Measurements from ENCODE around the gene TAS2R1.

Gene TAS2R1

GRCh38 chr5:9608093-9608492 is 22.1 kb downstream of the TAS2R1 start:
- H3K9me2 ChIP-seq (replicated peaks; ENCODE audit: low read depth, low read length) = no peaks in the 10 kb centered on the region
- no peaks in the 10 kb centered on the region for H4K20me1 ChIP-seq (ENCODE audit: insufficient read depth, low read length, poor library complexity, severe bottlenecking)
- TF ChIP-seq EZH2phosphoT487 (IDR thresholded peaks at IDR 0.05; ENCODE audit: borderline replicate concordance) = no peak
- TF ChIP-seq, protein P1, sequence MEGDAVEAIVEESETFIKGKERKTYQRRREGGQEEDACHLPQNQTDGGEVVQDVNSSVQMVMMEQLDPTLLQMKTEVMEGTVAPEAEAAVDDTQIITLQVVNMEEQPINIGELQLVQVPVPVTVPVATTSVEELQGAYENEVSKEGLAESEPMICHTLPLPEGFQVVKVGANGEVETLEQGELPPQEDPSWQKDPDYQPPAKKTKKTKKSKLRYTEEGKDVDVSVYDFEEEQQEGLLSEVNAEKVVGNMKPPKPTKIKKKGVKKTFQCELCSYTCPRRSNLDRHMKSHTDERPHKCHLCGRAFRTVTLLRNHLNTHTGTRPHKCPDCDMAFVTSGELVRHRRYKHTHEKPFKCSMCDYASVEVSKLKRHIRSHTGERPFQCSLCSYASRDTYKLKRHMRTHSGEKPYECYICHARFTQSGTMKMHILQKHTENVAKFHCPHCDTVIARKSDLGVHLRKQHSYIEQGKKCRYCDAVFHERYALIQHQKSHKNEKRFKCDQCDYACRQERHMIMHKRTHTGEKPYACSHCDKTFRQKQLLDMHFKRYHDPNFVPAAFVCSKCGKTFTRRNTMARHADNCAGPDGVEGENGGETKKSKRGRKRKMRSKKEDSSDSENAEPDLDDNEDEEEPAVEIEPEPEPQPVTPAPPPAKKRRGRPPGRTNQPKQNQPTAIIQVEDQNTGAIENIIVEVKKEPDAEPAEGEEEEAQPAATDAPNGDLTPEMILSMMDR (conservative IDR thresholded peaks at IDR 0.05; ENCODE audit: low read length) = no peak
- no peaks in the 10 kb centered on the region for H3K79me2 ChIP-seq (ENCODE audit: insufficient read depth, low read length)
- H3K4me2 ChIP-seq (ENCODE audit: low read depth, low read length, poor library complexity, severe bottlenecking) = no peak overlapping the region
- no peaks in the 10 kb centered on the region for H3K27me3 ChIP-seq (ENCODE audit: insufficient read depth, low read length, poor library complexity, severe bottlenecking)
- no peaks in the 10 kb centered on the region for H3K4me1 ChIP-seq (ENCODE audit: insufficient read depth, low read length, poor library complexity, severe bottlenecking)
- no peak overlapping the region for H3K4me3 ChIP-seq (ENCODE audit: low read length, poor library complexity, severe bottlenecking)
- no peaks in the 10 kb centered on the region for H3K36me3 ChIP-seq (ENCODE audit: insufficient read depth, low read length)
- H3K9me3 ChIP-seq (ENCODE audit: insufficient read depth, low read depth, low read length) = no peaks in the 10 kb centered on the region
- no peaks in the 10 kb centered on the region for H3F3A ChIP-seq (ENCODE audit: low read depth)
- no peak overlapping the region for H3K9ac ChIP-seq (ENCODE audit: low read depth, low read length, poor library complexity, severe bottlenecking)
- H2AFZ ChIP-seq (ENCODE audit: low read length) = no peak overlapping the region

DNA sequence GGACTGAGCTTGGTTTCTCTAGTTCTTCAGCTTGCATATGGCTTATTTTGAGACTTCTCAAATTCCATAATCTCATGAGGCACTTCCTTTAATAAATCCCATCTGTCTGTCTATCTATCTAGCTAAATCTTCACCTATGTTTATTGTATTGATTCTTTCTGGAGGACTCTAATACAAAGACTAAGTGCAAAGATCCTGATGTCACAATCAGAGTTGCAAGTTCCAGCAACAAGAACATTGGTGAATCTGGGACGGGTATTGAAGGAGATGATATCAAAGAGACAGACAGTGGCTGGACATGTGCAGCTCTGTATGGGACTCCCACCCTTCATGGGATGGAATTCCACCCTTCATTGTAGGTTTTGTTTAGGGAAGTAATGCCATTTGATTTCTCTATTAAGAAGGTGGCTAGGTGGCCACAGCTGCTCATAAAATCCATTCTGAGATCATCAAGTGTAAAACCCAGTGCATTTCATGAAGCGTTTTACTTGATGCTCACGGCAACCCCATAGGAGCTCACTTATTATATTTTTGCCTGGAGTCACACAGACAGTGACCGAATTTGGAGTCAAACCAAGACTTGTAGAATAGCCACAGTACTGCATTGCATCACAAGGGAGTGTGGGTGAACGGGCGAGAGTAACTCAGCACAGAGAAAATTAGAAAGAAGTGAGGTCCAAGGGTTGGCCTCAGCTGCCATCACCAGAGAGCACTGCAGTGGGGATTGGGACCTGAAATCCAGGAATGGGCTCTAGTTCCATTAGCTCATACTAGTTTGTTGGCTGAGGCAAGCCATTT is 24.9 kb downstream of the TAS2R1 start:
- Histone ChIP-seq H3F3A (ENCODE audit: low read depth) (no peaks in the 10 kb centered on the region), H3K36me3 (ENCODE audit: insufficient read depth, low read length) (no peaks in the 10 kb centered on the region), H2AFZ (ENCODE audit: low read length) (no peak overlapping the region), H3K27me3 (ENCODE audit: insufficient read depth, low read length, poor library complexity, severe bottlenecking) (no peaks in the 10 kb centered on the region), H3K4me3 (ENCODE audit: low read length, poor library complexity, severe bottlenecking) (no peak overlapping the region), H3K79me2 (ENCODE audit: insufficient read depth, low read length) (no peaks in the 10 kb centered on the region), H3K9ac (ENCODE audit: low read depth, low read length, poor library complexity, severe bottlenecking) (no peak overlapping the region), H3K9me2 (replicated peaks; ENCODE audit: low read depth, low read length) (no peaks in the 10 kb centered on the region), H3K4me2 (ENCODE audit: low read depth, low read length, poor library complexity, severe bottlenecking) (no peak overlapping the region), H4K20me1 (ENCODE audit: insufficient read depth, low read length, poor library complexity, severe bottlenecking) (no peaks in the 10 kb centered on the region), H3K9me3 (ENCODE audit: insufficient read depth, low read depth, low read length) (no peaks in the 10 kb centered on the region), H3K4me1 (ENCODE audit: insufficient read depth, low read length, poor library complexity, severe bottlenecking) (no peaks in the 10 kb centered on the region)
- no peak for TF ChIP-seq EZH2phosphoT487 (IDR thresholded peaks at IDR 0.05; ENCODE audit: borderline replicate concordance)
- TF ChIP-seq, protein P1 (conservative IDR thresholded peaks at IDR 0.05; ENCODE audit: low read length) = no peak

DNA sequence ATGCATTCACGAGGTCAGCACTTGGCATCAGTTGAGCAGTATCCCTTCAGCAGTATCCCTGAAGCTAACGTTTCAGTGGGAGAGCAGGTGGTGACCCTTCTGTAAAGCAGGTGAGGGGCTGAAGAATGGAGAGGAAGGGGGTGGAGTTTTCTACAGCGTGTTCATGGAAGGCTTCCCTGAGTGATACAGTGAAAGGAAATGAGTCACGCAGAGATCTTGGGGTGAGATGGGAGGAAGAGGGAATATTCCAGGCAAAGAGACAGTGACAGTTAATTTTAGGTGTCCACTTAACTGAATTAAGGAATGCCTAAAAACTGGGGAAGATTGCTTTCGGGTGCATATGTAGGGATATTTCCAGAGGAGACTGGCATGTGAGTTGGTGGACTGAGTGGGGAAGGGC is 25.7 kb downstream of the TAS2R1 start:
- TF ChIP-seq EZH2phosphoT487 (IDR thresholded peaks at IDR 0.05; ENCODE audit: borderline replicate concordance) = no peak
- TF ChIP-seq, protein P1 (conservative IDR thresholded peaks at IDR 0.05; ENCODE audit: low read length) = no peak
- Histone ChIP-seq H3K4me1 (ENCODE audit: insufficient read depth, low read length, poor library complexity, severe bottlenecking) (no peaks in the 10 kb centered on the region), H4K20me1 (ENCODE audit: insufficient read depth, low read length, poor library complexity, severe bottlenecking) (no peaks in the 10 kb centered on the region), H2AFZ (ENCODE audit: low read length) (no peak overlapping the region), H3K36me3 (ENCODE audit: insufficient read depth, low read length) (no peaks in the 10 kb centered on the region), H3K9me3 (ENCODE audit: insufficient read depth, low read depth, low read length) (no peaks in the 10 kb centered on the region), H3K4me2 (ENCODE audit: low read depth, low read length, poor library complexity, severe bottlenecking) (no peak overlapping the region), H3K9ac (ENCODE audit: low read depth, low read length, poor library complexity, severe bottlenecking) (no peak overlapping the region), H3K4me3 (ENCODE audit: low read length, poor library complexity, severe bottlenecking) (no peak overlapping the region), H3F3A (ENCODE audit: low read depth) (no peaks in the 10 kb centered on the region), H3K27me3 (ENCODE audit: insufficient read depth, low read length, poor library complexity, severe bottlenecking) (no peaks in the 10 kb centered on the region), H3K79me2 (ENCODE audit: insufficient read depth, low read length) (no peaks in the 10 kb centered on the region), H3K9me2 (replicated peaks; ENCODE audit: low read depth, low read length) (no peaks in the 10 kb centered on the region)

Data from Loucy (cell line).